Retinal pigment epithelial cell (primary cell): Measurements from ENCODE around the gene MZT2B.
"Not testable (repeated sequence)": the region's sequence is repeated elsewhere in the genome, so short reads cannot be mapped to it uniquely, and the experiment has no call there.

Experiments
- DNase-seq: peaks from one replicate; pipeline ENCODE4 v3.0.0-alpha.2; 2010; ENCODE audit warnings: low read depth
- H3K4me3 ChIP-seq: 2 replicates; pipeline ENCODE4 v1.5.1; 2011; ENCODE audit warnings: mild to moderate bottlenecking, low read length, control low read depth, moderate library complexity
- TF ChIP-seq, protein P1 (sequence below): conservative IDR thresholded peaks from 2 replicates; pipeline ENCODE4 v1.5.1; 2011; ENCODE audit warnings: low read depth, low read length, control low read depth, inconsistent platforms

Gene MZT2B

DNA sequence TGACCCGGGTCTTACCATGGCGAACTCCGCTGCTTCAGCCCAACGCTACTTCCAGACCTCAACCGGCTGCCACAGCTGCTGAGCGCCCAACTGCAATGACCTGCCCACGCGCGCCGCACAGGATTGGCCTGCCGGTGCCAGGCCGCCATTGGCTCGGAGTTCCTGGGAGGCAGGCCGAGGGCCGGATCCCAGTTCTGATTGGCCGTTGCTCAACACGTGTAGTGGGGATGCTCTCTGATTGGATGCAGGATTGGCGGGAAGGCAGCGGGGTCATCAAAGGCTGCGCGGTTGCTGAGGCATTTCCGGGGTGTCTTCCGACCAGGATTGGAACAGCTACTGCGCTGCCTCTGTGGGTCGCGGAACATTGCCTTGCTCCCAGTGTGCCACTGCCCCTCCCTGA, 16.3 kb downstream of the MZT2B start, which contains the start of gene TUBA3E:
Gene TUBA3E (minus strand): TSS at position 97 of the 400 bp plus-strand sequence. CDS start 79 bp downstream, at position 18.
- TF ChIP-seq, protein P1, sequence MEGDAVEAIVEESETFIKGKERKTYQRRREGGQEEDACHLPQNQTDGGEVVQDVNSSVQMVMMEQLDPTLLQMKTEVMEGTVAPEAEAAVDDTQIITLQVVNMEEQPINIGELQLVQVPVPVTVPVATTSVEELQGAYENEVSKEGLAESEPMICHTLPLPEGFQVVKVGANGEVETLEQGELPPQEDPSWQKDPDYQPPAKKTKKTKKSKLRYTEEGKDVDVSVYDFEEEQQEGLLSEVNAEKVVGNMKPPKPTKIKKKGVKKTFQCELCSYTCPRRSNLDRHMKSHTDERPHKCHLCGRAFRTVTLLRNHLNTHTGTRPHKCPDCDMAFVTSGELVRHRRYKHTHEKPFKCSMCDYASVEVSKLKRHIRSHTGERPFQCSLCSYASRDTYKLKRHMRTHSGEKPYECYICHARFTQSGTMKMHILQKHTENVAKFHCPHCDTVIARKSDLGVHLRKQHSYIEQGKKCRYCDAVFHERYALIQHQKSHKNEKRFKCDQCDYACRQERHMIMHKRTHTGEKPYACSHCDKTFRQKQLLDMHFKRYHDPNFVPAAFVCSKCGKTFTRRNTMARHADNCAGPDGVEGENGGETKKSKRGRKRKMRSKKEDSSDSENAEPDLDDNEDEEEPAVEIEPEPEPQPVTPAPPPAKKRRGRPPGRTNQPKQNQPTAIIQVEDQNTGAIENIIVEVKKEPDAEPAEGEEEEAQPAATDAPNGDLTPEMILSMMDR, result no peak
- H3K4me3 ChIP-seq, result no peak within 1 kb of the TSS
- DNase-seq, result no peak

DNA sequence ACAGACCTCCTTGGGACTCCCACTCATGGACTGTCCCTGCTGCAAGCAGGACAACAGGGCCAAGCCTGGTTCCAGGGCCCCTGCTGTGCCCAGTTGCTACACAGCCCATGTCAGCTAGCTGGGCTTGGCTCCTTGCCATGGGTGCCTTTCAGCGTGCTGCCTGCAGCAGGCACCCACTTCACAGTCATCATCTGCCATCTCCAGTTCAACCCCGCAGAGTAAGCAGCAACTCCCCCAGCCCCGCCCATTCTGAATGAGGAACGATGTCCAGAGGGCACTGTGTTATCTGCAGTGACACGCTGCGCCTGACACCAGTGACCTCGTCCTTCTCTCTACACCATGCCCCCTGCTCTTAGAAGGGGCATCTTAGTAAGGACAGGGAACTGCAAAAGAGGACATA, 20.5 kb downstream of the MZT2B start:
- H3K4me3 ChIP-seq, DNase-seq: not testable (repeated sequence)

DNA sequence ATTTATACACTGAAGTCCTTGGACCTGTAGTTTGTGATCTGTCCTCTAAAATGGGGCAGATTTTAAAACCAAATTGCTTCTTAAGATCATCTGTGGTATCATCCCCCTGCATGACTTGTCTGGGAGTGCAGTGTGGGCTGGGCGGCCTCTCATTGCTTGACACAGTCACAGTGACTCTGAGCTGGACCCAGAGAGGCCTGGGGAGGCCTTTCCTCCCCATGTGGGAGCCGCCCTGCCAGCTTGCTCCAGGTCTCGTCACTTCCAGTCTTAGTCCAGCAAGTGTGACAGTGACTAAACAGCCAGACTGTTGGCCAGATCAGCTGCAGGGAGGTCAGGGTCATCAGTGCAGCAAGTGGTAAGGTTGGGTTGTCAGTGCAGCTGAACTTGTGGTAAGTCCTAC, 21.1 kb downstream of the MZT2B start:
- DNase-seq, H3K4me3 ChIP-seq: not testable (repeated sequence)

DNA sequence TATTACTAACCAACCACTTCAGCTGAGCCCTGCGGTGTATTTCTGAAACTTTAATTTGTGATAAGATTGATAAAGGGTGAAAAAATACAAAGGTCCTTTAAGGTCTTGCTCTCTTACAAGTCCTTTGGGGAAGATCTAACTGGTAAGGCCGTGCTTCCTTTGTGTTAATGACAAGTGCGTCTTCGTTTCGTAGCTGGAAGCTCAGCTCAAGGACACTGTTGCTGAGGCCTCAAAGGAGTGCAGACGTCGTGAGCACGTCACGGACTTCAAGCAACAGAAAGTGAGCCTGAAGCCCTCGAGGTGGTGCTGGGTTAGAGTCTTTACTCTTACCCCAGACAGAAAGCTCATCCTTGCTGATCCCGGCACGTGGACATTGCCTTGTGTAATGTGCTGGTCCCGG, 25.0 kb downstream of the MZT2B start:
- H3K4me3 ChIP-seq, DNase-seq: not testable (repeated sequence)

DNA sequence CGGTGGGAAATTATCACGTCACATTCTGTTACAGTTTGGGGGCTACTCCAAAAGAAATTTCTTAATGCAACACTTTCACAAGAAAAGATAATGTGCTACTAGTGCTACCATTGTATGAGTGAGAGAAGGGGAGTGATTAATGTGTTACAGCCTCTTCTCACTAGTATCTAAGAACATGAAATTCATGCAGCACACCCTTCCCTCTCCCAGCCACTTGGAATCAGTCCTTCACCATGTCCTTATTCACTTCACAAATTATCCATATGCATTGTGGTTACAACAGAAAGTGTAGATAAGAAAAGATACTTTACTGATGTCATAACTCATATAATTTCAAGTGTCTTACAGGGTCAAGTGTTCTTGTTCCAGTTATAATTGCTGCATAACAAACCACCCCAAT, 37.1 kb downstream of the MZT2B start:
- not testable (repeated sequence) for H3K4me3 ChIP-seq, DNase-seq

DNA sequence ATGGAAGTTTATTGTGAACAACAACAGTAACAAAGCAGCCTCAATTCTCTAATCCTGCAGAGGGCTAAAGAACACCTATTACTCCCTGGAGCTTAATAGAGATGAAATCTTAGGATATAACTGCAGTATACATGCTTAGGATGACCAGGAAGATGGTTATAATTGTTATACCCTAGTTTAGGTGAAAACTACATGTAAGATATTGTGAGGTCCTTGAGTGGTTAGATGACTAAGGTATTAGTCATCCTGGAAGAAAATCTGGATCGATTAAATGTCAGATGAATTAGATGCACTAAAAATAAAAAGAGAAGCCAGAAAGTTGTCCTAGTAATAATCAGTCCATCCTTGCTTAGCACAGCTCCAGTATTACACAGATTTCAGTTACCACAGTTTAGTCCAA, 38.4 kb downstream of the MZT2B start:
- H3K4me3 ChIP-seq, DNase-seq: not testable (repeated sequence)

DNA sequence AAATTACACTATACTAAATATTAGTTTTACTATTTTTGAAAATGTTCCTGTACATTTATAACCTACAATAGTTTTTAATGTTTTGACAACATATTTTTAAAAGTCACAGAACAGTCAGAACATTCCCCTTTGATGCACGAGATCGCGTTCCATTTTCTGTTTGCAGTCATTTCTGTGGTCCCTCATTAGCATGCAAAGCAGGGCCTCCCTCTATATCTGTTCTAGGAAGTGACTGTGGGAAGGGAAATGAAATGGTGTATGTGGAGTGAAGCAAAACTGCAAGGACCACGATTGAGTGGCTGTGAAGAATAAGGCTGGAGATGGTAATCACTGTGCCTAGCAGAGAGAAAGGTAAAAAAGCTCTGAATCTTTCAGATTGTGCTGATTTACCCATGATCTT, 40.5 kb downstream of the MZT2B start:
- not testable (repeated sequence) for H3K4me3 ChIP-seq, DNase-seq

DNA sequence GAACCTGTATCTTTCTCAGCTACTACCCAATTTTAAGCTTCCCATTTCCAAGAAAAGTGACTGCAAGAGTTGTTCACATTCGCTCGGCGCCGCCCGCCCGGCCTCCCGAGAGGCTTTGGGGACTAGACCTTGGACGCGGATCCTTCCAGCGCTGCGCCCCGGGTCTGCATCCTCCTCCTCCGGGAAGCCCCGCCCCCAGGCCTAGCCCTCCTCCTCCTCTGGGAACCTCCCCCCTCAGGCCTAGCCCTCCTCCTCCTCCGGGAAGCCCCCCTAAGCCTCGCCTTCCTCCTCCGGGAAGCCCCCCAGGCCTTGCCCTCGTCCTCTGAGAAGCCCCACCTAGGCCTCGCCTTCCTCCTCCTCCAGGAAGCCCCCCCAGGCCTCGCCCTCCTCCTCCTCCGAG, 45.9 kb downstream of the MZT2B start:
- not testable (repeated sequence) for H3K4me3 ChIP-seq, DNase-seq

DNA sequence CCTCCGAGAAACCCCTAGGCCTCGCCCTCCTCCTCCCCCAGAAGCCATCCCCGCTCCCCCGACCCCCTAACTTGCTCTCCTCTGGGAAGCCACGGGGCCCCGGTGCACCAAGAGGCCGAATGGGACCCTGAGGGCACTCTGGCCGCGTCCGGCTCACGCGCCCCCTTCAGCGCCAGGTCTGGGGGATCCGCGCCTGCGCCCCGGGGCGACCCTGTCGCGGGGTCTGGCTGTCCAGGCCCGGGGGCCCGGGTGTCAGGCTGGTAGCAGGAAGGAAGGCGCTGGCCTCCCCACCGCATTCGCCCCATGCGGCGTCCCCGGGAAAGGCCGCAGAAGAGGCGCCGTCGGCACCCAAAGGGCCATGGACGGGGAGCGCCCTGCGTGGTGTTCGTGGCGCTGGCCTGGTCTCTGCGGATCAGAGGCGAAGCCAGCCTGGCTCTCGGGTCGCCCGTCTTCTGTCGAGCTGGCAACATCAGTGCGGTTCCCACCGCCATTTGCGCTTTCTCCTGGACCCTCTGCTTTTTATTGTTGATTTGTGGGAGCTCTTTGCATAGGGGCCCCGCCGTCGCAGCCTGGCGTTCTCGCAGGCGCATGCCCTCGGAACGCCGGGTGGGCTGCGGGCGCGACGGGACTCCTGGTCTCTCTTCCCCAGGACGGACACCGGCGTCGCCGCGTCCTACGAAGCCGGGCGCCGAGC, 46.6 kb downstream of the MZT2B start:
- not testable (repeated sequence) for H3K4me3 ChIP-seq, DNase-seq

DNA sequence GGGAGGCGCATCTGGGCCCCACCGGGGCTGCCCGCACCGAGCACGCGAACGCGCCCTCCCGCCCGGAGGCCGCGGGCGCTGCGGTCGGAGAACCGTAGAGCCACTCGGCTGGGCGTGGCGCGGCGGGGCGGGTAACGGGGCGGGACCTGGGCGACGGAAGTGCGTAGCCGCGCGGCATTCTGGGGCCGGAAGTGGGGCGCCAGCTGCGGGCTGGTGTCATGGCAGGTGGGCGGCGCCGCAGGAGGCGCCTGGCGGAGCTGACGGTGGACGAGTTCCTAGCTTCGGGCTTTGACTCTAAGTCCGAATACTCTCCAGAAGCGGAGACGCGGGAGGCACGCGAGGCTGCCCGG, 47.1 kb downstream of the MZT2B start:
- DNase-seq, result not testable (repeated sequence)
- H3K4me3 ChIP-seq, result peak overlapping the region; percentile 4

DNA sequence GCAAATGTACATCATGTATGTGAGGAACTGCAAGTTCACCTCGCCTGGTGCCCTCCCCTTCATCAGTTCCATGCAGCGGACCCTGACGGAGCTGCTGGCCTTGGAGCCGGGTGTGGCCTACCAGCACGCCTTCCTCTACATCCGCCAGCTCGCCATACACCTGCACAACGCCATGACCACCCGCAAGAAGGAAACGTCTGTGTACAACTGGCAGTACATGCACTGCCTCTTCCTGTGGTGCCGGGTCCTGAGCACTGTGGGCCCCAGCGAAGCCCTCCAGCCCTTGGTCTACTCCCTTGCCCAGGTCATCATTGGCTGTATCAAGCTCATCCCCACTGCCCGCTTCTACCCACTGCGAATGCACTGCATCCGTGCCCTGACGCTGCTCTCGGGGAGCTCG, 48.3 kb downstream of the MZT2B start:
- DNase-seq, H3K4me3 ChIP-seq: not testable (repeated sequence)

DNA sequence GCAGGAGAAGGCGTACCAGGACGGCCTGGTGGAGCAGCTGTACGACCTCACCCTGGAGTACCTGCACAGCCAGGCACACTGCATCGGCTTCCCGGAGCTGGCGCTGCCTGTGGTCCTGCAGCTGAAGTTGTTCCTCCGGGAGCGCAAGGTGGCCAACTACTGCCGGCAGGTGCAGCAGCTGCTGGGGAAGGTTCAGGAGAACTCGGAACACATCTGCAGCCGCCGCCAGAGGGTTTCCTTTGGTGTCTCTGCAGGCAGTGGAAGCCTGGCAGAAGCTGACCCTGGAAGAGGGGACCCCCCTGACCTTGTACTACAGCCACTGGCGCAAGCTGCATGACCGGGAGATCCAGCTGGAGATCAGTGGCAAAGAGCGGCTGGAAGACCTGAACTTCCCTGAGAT, 48.8 kb downstream of the MZT2B start:
- not testable (repeated sequence) for H3K4me3 ChIP-seq, DNase-seq

DNA sequence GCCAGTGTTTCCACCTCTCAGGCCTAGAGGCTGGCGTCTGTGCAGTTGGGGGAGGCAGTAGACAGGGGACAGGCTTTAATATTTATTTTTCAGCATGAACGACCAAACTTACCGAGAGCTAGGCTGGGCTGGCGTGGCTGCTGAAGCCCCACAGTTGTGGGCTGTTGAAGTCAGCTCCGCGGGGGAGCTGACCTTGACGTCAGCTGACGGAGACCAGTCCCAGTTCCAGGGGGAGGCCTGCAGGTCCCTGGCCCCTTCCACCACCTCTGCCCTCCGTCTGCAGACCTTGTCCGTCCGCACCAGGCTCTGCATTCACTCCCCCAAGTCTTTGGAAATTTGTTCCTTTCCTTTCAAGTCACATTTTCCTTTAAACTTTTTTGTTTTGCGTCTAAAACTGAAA, 49.6 kb downstream of the MZT2B start:
- TF ChIP-seq, protein P1, result no peak
- no peak for DNase-seq

DNA sequence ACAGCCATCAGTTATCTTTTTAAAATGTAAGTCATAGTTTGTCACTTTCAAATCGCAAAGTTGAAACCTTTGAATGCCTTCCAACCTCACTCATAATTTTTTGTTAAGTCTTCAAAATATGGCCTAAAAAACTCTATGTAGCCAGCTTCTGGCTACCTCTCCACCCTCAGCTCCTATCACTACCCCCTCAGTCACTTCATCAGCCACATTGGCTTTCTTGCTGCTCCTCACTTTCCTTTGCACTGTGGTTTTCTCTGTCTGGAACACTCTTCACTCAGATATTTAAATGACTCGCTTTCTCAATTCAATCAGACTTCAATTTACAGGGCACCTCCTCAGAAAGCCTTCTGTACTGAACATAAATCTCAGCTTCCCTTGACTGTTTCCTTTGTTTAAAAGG, 51.0 kb downstream of the MZT2B start:
- not testable (repeated sequence) for DNase-seq, H3K4me3 ChIP-seq

More for the DNA sequence above, 49.6 kb downstream of the MZT2B start:
- H3K4me3 ChIP-seq, result no peak overlapping the region

DNA sequence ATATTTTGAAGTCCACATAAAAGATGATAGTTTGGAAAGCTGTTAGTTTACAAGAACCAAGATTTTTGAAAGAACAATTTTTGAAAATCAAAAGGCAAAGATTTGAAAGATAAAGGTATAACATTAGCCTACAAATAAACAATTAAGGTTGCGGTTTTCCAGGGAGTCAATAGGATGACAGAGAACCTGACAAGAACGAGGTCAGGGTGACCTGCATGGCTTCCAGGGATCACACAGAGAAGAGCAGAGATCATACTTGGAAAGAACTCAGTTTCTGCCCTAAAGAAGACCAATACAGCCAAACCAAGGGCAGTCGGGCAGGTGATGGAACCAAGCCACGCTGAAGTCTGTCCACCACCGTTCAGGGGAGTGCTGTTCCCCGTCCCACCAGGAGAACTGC, 57.5 kb downstream of the MZT2B start:
- not testable (repeated sequence) for H3K4me3 ChIP-seq

More for the DNA sequence above, 57.5 kb downstream of the MZT2B start:
- DNase-seq, result not testable (repeated sequence)
